Heart right ventricle (tissue), 16 donors: Measurements from ENCODE around the gene TANGO2. TPM values are rescaled to one million over a fixed set of nuclear protein-coding genes. Genes with fewer than 3 reads are reported as not detected.
A peak's percentile ranks its signal among the peaks of the same experiment; 100 is the strongest.

Experiments used
- ATAC-seq, 8 donors: fragments of 200-7000 bp; cut with Tn5 transposase; one replicate each; pipeline ENCODE4 v1.9.1; 2020; ENCODE audit warnings: mild to moderate bottlenecking in 8 of 8, moderate library complexity in 8 of 8, moderate number of reproducible peaks in 1 of 8
- DNase-seq, 2 donors: peaks; one replicate each; pipeline ENCODE4 v3.0.0-alpha.2; 2020
- H3K27ac ChIP-seq, 10 donors: fragments of 200-600 bp; sonication (generic) in 2 of 10; one replicate each; pipeline versions ENCODE4 v1.5.0 to v1.8.0; 2020 to 2022; ENCODE audit warnings: mild to moderate bottlenecking in 3 of 10
- H3K27me3 ChIP-seq, 7 donors: fragments of 200-600 bp; one replicate each; pipeline ENCODE4 v1.8.0; 2021 to 2022; ENCODE audit warnings: mild to moderate bottlenecking in 2 of 7
- H3K36me3 ChIP-seq, 9 donors: fragments of 200-600 bp; sonication (generic) in 1 of 9; one replicate each; pipeline versions ENCODE4 v1.5.0 to v1.8.0; 2020 to 2022; ENCODE audit warnings: mild to moderate bottlenecking in 2 of 9
- H3K4me1 ChIP-seq, 9 donors: fragments of 200-600 bp; sonication (generic) in 1 of 9; one replicate each; pipeline versions ENCODE4 v1.5.0 to v1.8.0; 2020 to 2022; ENCODE audit warnings: mild to moderate bottlenecking in 4 of 9
- H3K4me3 ChIP-seq, 10 donors: fragments of 200-600 bp; sonication (generic) in 2 of 10; one replicate each; pipeline versions ENCODE4 v1.5.0 to v1.8.0; 2020 to 2022; ENCODE audit warnings: mild to moderate bottlenecking in 7 of 10, moderate library complexity in 2 of 10
- H3K9me3 ChIP-seq, 11 donors: fragments of 200-600 bp in 10 of 11; sonication (generic) in 2 of 11; one replicate each; pipeline versions ENCODE4 v1.5.0 to v1.8.0; 2013 to 2022; ENCODE audit warnings: mild to moderate bottlenecking in 2 of 11, control low read depth in 1 of 11, moderate library complexity in 1 of 11
- CTCF ChIP-seq, 9 donors: fragments of 200-600 bp; sonication (generic) in 2 of 9; IDR thresholded peaks; one replicate each; pipeline versions ENCODE4 v1.5.0 to v1.8.0; 2021 to 2022; ENCODE audit warnings: antibody characterized with exemption in 9 of 9, mild to moderate bottlenecking in 5 of 9, moderate library complexity in 1 of 9
- whole genome bisulfite sequencing, 2 donors: extraction: QIAGEN DNeasy Blood & Tissue Kit; methylation state at CpG; one replicate each; pipeline ENCODE4 v1.1.7; 2013; ENCODE audit warnings: inconsistent platforms in 1 of 2; 5-methylcytosine and 5-hydroxymethylcytosine counted together
- intact Hi-C, 10 donors: fragments of 100-400 bp; cut with DNase I; formaldehyde crosslinking; loops; one replicate each; pipeline versions ENCODE4 v1.11.1 to v1.14.2; 2022
- polyA plus RNA-seq, 2 donors: library from polyadenylated mRNA; stranded (reverse); fragments of 200-250 nt; gene quantifications; one replicate each; pipeline ENCODE4 v1.2.3, GENCODE V29; 2013
- total RNA-seq, 10 donors: library from RNA; stranded (reverse); fragmentation: NEBNext Ultra II Directional in 3 of 10; extraction: Animal tissue kit (Norgen Biotek cat#: 25700) in 3 of 10; gene quantifications; one replicate each; pipeline versions ENCODE4 v1.2.1 to v1.2.4, GENCODE V29; 2021 to 2023
- donor health status: Arrhythmogenic right ventricular cardiomyopathy.
- donor health status: ischemic (EF 13 %, LVEDD 7.1; RV severe dilation, severe dysfunction).
- donor health status: healthy with polysubstance abuse.
- donor health status: DM: no; HTN: yes; CAD: no.
- donor health status: DM: no; HTN: no; CAD: no.
- donor health status: ischemic (EF 25% LVEDD 6.9; RV normal size, moderate dysfunction).
- donor health status: ischemic (EF 25% LVEDD 5.7; RV mildly dilated, moderate dysfunction).
- donor health status: healthy.
- donor health status: DM: yes; HTN: yes; CAD: no.
- donor health status: Ischemic cardiomyopathy.
- donor health status: ischemic (EF 35%, LVEDD 5.7; RV mildly dilated, moderate dysfunction).
- donor health status: nonischemic (EF 11% LVEDD 7.7; RV severe dilation, severe dysfunction).
- donor health status: DM: yes; HTN: yes; CAD: no.
- donor health status: PGD.
- donor health status: ischemic (EF 29% LVEDD 5.4; RV normal size, mild dysfunction).
- donor health status: nonischemic (EF 23%, LVEDD 6.1; RV moderate dilation, normal function).

Gene TANGO2
- total and polyA plus RNA-seq, 12 donors, result 34.1 to 139 (median 81.0) TPM

GRCh38 chr22:20022231-20022977 lies 1.5 kb downstream of the TANGO2 start:
- Histone ChIP-seq H3K36me3 (peaks cover 0 to 10% (median 0%) of the 10 kb centered on the region in 9 donors), H3K4me3 (peak overlapping the region; percentile 70 to 99 (median 96)), H3K27ac (peak overlapping the region; percentile 86 to 99 (median 98)), H3K27me3 (peaks cover 0 to 9% (median 0%) of the 10 kb centered on the region in 7 donors), H3K4me1 (peaks cover 30 to 70% (median 54%) of the 10 kb centered on the region in 9 donors), H3K9me3 (no peaks in the 10 kb centered on the region)
- intact Hi-C loops, result loop anchor here in 3 of 10 donors (5.0 to 10.0 kb wide), 3 partner anchors 60 to 302 kb away; partner anchors contain the start of genes DGCR8 (in 2 of the 3), DGCR6L (in 1 of the 3), RANBP1 (in 1 of the 3) and TRMT2A (in 1 of the 3)
- DNase-seq (peak in 1 of 2 donors; percentile 30), ATAC-seq (peak in 6 of 8 donors; percentile 1 to 36 (median 15))
- 56 to 74% methylated on average over 11 of the region's 11 CpGs for WGBS, 2 donors
- no peak for TF ChIP-seq CTCF (IDR thresholded peaks at IDR 0.05)

GRCh38 chr22:20022978-20023613 lies 2.2 kb downstream of the TANGO2 start:
- Histone ChIP-seq H3K27me3 (peaks cover 0 to 2% (median 0%) of the 10 kb centered on the region in 7 donors), H3K36me3 (peaks cover 0 to 10% (median 0%) of the 10 kb centered on the region in 9 donors), H3K4me3 (peak overlapping the region in 6 of 10 donors; percentile 92 to 99 (median 98)), H3K9me3 (no peaks in the 10 kb centered on the region), H3K27ac (peak overlapping the region; percentile 86 to 99 (median 98)), H3K4me1 (peaks cover 30 to 74% (median 55%) of the 10 kb centered on the region in 9 donors)
- intact Hi-C loops, result loop anchor here in 3 of 10 donors (5.0 to 10.0 kb wide), 3 partner anchors 59 to 302 kb away; partner anchors contain the start of genes DGCR8 (in 2 of the 3), DGCR6L (in 1 of the 3), RANBP1 (in 1 of the 3) and TRMT2A (in 1 of the 3)
- ATAC-seq (no peak), DNase-seq (no peak)
- TF ChIP-seq CTCF (IDR thresholded peaks at IDR 0.05), result no peak
- WGBS, 2 donors, result 73 to 83% methylated on average over 10 of the region's 10 CpGs

- Histone ChIP-seq H3K36me3 (peaks cover 0 to 10% (median 0%) of the 10 kb centered on the region in 9 donors), H3K4me1 (peaks cover 42 to 86% (median 66%) of the 10 kb centered on the region in 9 donors), H3K4me3 (no peak overlapping the region), H3K9me3 (no peaks in the 10 kb centered on the region), H3K27me3 (no peaks in the 10 kb centered on the region), H3K27ac (peak overlapping the region in 7 of 10 donors; percentile 17 to 98 (median 98))
- intact Hi-C loops, result loop anchor here in 3 of 10 donors (5.0 to 10.0 kb wide), 3 partner anchors 58 to 301 kb away; partner anchors contain the start of genes DGCR8 (in 2 of the 3), DGCR6L (in 1 of the 3), RANBP1 (in 1 of the 3) and TRMT2A (in 1 of the 3)
- WGBS, 2 donors, result 53% methylated on average over 13 of the region's 13 CpGs
- no peak for TF ChIP-seq CTCF (IDR thresholded peaks at IDR 0.05)
- ATAC-seq, result peak in 5 of 8 donors; percentile 19 to 64 (median 31)
- DNase-seq, result peak; percentile 42 to 54
Observed at GRCh38 chr22:20024225-20024624, 3.3 kb downstream of the TANGO2 start.
